ENCODE measurements around the gene LDHAL6B.

LDHAL6B gene

DNA sequence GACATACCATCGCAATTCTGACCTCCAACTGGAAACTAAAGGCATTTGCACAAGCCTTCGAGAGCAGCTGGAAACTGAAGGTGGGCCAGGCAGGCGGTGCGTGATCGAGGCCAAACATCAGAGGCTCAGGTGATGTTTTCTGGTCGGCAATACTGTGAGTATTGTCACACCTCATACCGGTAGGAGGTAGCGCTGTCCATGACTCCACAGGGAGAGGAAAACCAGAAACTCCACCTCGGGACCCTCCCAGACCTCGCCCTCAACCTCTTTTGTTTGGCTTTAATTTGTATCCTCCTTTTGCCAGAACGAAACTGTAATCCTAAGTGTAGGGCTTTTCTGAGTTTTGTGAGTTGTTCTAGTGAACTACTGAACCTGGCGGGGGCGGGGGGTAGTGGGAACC, 43.6 kb downstream of the LDHAL6B start:
- Mint-ChIP-seq H3K4me3 (no peak overlapping the region), H3K9me3 (no peaks in the 10 kb centered on the region), H3K27me3 (no peaks in the 10 kb centered on the region), H3K27ac (no peak overlapping the region), H3K4me1 (peaks cover 44% of the 10 kb centered on the region)
- DNase-seq (no peak), ATAC-seq (no peak)

DNA sequence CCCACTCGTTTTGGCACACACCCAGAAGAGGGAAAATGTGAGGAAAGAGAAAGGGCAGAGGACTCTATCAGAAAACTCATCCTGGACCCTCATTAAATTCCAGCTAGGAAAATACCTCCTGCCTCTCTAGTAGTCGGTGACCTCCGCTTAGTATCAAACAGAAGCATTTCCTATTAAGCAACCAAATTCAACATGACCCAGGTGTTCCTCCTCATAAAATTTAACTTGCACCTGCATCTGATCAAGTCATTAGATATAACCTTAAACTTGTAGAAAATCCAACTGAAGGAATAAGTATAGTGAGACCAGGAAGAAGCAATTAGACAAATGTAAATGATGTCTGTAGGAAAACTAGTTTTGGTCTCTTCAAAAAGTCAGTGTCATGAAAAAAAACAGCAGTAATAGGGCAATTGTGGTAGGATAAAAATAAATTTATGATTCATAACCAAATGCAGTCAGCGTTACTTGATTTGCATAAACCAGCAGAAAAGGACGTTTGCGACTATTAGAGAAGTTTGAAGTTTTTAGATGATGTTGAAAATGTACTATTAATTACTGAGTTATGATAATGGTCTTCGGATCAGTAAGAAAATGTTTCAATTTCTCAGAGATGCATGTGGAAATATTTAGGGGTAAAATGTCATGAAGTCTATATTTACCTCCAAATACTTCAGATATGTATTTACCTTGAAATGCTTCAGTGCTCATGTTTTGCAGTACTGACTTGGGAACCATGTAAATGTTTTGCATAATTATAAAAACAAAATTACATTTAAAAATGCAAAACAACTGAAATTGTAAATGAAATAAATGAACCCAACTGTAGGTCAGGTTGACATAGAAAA, 44.6 kb downstream of the LDHAL6B start:
- peaks cover 53% of the 10 kb centered on the region for H3K4me1 Mint-ChIP-seq
- H3K4me3 Mint-ChIP-seq: no peak overlapping the region
- no peaks in the 10 kb centered on the region for H3K9me3 Mint-ChIP-seq
- H3K27ac Mint-ChIP-seq: no peak overlapping the region
- no peaks in the 10 kb centered on the region for H3K27me3 Mint-ChIP-seq
- DNase-seq (no peak), ATAC-seq (no peak)

DNA sequence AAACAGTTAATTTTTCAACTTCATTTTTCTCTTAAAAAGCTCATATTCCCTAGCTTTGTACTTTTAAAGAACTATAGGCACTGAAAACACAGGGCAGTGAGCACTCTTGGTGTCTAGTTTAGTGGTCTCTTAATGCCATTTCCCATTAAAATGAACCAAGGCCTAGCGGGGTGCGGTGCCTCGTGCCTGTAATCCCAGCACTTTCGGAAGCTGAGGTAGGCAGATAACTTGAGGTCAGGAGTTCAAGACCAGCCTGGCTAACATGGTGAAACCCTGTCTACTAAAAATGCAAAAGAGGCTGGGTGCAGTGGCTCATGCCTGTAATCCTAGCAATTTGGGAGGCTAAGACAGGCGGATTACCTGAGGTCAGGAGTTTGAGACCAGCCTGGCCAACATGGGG, 45.5 kb downstream of the LDHAL6B start:
- H3K4me3 Mint-ChIP-seq: no peak overlapping the region
- H3K4me1 Mint-ChIP-seq: peaks cover 62% of the 10 kb centered on the region
- DNase-seq: no peak
- no peak for ATAC-seq
- no peaks in the 10 kb centered on the region for H3K27me3 Mint-ChIP-seq
- H3K27ac Mint-ChIP-seq: no peak overlapping the region
- H3K9me3 Mint-ChIP-seq: no peaks in the 10 kb centered on the region

DNA sequence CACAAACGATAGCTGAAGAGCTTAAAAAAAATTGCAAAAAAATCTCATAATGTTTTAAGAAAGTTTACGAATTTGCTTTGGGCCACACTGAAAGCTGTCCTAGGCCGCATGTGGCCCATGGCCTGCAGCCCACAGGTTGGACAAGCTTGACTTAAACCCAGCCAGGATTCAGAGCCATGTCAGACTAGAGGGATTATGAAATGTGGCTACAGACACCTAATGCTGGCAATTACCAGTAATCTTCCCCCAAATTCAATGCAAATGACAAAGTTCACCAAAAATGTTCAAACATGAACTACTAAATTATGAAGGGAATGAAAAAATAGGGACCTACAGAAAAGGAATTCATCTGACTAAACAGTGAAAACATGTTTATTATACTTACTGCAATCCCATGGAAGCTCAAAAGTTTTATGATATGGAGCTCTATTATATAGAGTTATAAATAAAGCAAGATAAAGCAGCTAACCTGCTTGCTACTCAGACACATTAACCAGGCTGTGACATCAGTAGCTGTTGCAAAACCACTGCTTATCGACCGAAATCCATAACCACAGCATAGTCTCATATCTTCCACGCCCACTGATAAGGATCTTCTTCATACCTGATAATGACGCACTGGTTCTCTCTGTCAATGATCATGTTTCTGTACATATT, 49.2 kb downstream of the LDHAL6B start:
- Mint-ChIP-seq H3K4me3 (peak overlapping the region in 1 of 2 donors; percentile 19), H3K27me3 (no peaks in the 10 kb centered on the region), H3K27ac (peak overlapping the region in 1 of 2 donors; percentile 91), H3K4me1 (peaks cover 63% of the 10 kb centered on the region), H3K9me3 (no peaks in the 10 kb centered on the region)
- DNase-seq (peak; percentile 20 to 37), ATAC-seq (peak; percentile 83)

DNA sequence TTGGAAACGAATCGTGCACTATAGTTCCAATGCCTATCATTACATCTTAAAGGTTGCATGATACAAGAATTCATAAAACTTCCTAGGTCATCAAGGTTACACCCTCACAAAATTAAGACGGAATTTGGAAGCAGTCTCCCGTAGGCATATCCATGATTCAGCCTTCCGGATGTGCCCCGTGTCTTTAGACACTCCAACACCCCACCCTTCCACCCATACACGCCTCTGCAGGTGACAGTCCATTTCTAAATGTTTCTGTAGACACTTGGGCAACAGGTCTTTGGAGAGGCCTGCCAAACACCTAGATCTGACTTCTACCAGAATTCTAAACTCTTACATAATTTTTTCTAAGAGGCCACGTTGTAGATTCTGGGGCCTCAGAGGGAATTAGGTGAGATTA, 49.8 kb downstream of the LDHAL6B start:
- no peak overlapping the region for H3K4me3 Mint-ChIP-seq
- DNase-seq: no peak
- no peak for ATAC-seq
- H3K27ac Mint-ChIP-seq: no peak overlapping the region
- no peaks in the 10 kb centered on the region for H3K27me3 Mint-ChIP-seq
- no peaks in the 10 kb centered on the region for H3K9me3 Mint-ChIP-seq
- H3K4me1 Mint-ChIP-seq: peaks cover 58% of the 10 kb centered on the region

DNA sequence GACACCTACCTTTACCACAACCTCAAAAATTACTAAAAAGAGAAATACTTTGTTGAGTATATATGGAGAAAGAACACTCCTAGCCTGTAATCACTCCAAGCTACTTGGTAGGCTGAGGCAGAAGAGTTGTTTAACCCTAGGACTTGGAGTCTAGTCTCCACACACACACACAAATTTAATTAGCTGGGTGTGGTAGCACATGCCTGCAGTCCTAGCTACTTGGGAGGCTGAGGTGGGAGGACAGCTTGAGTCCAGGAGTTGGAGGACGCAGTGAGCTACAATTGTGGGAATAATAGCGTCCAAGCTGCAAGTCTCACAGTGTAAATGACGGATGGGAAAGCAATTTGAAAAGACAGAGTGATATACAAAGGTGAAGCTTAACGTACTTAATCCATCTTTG, 50.5 kb downstream of the LDHAL6B start:
- no peak overlapping the region for H3K27ac Mint-ChIP-seq
- H3K27me3 Mint-ChIP-seq: no peaks in the 10 kb centered on the region
- ATAC-seq: no peak
- no peaks in the 10 kb centered on the region for H3K9me3 Mint-ChIP-seq
- peaks cover 58% of the 10 kb centered on the region for H3K4me1 Mint-ChIP-seq
- no peak overlapping the region for H3K4me3 Mint-ChIP-seq
- no peak for DNase-seq
